MCF 10A (cell line): ENCODE results near the gene UTP4. TPM values are rescaled to one million over a fixed set of nuclear protein-coding genes. Genes with fewer than 3 reads are reported as not detected.

ENCODE experiments used
- BruUV-seq: library from RNA; stranded (reverse); fragments of 400-500 nt; replicated peaks from 2 replicates; lab custom pipeline; 2021; lab: Mats Ljungman, UMichigan
- CTCF ChIA-PET: fragments of 300-600 bp; sonication (Branson Sonifier 250); formaldehyde crosslinking; extraction: SDS; loops from one replicate; lab custom pipeline; 2021; ENCODE audit warnings: antibody characterized with exemption, inconsistent platforms; lab: Yijun Ruan, JAX
- POLR2A ChIA-PET: fragments of 300-600, 350-650 bp; sonication (Branson Sonifier 250); formaldehyde crosslinking; extraction: SDS; loops from one replicate; lab custom pipeline; 2020; ENCODE audit warnings: antibody characterized with exemption, inconsistent platforms; lab: Yijun Ruan, JAX
- DNase-seq: peaks from one replicate; pipeline ENCODE4 v3.0.0-alpha.2; 2018; ENCODE audit not compliant: unreplicated experiment
- H3K27ac Mint-ChIP-seq: one replicate; pipeline ENCODE4 v1.8.0; 2022; ENCODE audit warnings: mild to moderate bottlenecking, low read depth, mixed read lengths; ENCODE audit not compliant: unreplicated experiment
- H3K27me3 Mint-ChIP-seq: one replicate; pipeline ENCODE4 v1.8.0; 2022; ENCODE audit warnings: mixed read lengths; ENCODE audit not compliant: insufficient read depth, unreplicated experiment
- H3K36me3 Mint-ChIP-seq: one replicate; pipeline ENCODE4 v1.8.0; 2022; ENCODE audit warnings: mild to moderate bottlenecking, moderate library complexity, mixed read lengths; ENCODE audit not compliant: insufficient read depth, unreplicated experiment
- H3K4me1 Mint-ChIP-seq: one replicate; pipeline ENCODE4 v1.8.0; 2022; ENCODE audit warnings: mixed read lengths; ENCODE audit not compliant: insufficient read depth, unreplicated experiment
- H3K4me3 Mint-ChIP-seq: one replicate; pipeline ENCODE4 v1.8.0; 2022; ENCODE audit warnings: mild to moderate bottlenecking, moderate library complexity, mixed read lengths; ENCODE audit not compliant: unreplicated experiment
- H3K9me3 Mint-ChIP-seq: one replicate; pipeline ENCODE4 v1.8.0; 2022; ENCODE audit warnings: mixed read lengths; ENCODE audit not compliant: unreplicated experiment
- intact Hi-C: fragments of 100-400 bp; cut with micrococcal nuclease; formaldehyde crosslinking; loops from 2 replicates; pipeline ENCODE4 v1.14.1; 2022
- total RNA-seq: library from RNA; stranded (reverse); gene quantifications from 2 replicates; pipeline ENCODE4 v1.2.3, GENCODE V29; 2022
- TF ChIP-seq, protein P1 (sequence below): fragments of 200-600 bp; IDR thresholded peaks from one replicate; pipeline ENCODE4 v1.8.0; 2022; ENCODE audit warnings: antibody characterized with exemption, mild to moderate bottlenecking; ENCODE audit not compliant: unreplicated experiment

Gene UTP4
- total RNA-seq, 1 experiment from 2014 or later, result 97.1 TPM

DNA sequence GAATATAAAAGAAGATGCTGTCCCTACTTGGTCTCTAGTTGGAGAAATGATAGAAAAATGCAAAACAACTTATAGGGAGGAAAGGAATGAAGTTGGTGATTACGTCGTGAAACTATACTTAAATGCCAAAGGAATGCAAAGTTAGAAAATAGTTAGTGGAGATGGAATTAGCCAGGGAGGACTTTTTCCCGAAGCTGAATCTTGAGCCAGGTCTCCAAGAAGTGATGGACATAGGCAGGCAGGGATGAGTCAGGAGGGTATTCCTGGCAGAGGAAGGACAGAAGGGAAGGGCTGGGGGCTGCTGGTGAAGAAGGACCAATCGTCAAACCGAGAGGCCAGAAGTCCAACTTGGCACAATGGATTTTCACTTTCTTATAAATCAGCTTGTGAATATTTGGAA, 56.3 kb downstream of the UTP4 start:
- no peaks in the 10 kb centered on the region for H3K9me3 Mint-ChIP-seq
- TF ChIP-seq, protein P1, sequence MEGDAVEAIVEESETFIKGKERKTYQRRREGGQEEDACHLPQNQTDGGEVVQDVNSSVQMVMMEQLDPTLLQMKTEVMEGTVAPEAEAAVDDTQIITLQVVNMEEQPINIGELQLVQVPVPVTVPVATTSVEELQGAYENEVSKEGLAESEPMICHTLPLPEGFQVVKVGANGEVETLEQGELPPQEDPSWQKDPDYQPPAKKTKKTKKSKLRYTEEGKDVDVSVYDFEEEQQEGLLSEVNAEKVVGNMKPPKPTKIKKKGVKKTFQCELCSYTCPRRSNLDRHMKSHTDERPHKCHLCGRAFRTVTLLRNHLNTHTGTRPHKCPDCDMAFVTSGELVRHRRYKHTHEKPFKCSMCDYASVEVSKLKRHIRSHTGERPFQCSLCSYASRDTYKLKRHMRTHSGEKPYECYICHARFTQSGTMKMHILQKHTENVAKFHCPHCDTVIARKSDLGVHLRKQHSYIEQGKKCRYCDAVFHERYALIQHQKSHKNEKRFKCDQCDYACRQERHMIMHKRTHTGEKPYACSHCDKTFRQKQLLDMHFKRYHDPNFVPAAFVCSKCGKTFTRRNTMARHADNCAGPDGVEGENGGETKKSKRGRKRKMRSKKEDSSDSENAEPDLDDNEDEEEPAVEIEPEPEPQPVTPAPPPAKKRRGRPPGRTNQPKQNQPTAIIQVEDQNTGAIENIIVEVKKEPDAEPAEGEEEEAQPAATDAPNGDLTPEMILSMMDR, result no peak
- no TSS peak for BruUV-seq
- intact Hi-C loops, result loop anchor here (1.0 kb wide), 1 partner anchor 11 kb away; no protein-coding TSS in a partner anchor
- ChIA-PET POLR2A (interaction anchor here (0.6 to 5.3 kb wide), 20 partner anchors 9 to 283 kb away, joined by 3 to 87 read pairs (median 4); partner anchors contain the start of genes CHTF8 and UTP4), CTCF (interaction anchor here (0.6 to 3.3 kb wide), 7 partner anchors 10 to 214 kb away, joined by 3 to 16 read pairs (median 4); partner anchors contain the start of genes CHTF8 and UTP4)
- H3K36me3 Mint-ChIP-seq, result peaks cover 6% of the 10 kb centered on the region
- H3K27ac Mint-ChIP-seq, result peak overlapping the region; percentile 17
- H3K4me1 Mint-ChIP-seq, result peaks cover 39% of the 10 kb centered on the region
- H3K4me3 Mint-ChIP-seq, result peak overlapping the region; percentile 79
- DNase-seq, result peak; percentile 36
- no peaks in the 10 kb centered on the region for H3K27me3 Mint-ChIP-seq

DNA sequence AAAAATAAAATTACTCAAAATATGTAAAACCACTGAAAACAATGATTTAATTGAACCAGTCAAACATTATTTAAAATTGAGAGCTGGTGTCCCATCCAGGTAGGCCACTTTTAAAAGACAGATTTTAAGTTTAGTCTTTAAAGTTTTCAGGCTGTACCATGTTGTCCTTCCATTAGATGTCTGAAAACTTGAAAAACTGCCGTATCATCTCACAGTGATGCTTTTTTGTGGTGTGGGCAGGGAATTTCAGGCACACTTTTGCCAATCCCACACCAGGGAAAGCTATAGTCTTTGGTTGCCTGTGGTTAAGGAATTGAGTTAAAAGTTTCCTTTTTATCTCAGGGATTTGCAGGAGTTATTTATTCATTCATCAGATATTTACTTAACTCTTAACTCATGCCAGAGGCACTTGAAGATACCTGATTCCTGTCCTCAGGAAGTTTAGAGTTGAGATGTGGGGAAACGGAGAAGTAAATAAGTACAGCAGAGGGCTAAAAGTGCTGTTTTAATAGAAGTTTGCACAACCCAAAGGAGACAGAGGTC, 57.7 kb downstream of the UTP4 start:
- TF ChIP-seq, protein P1, result no peak
- ChIA-PET CTCF (interaction anchor here (0.6 to 3.3 kb wide), 4 partner anchors 9 to 98 kb away, joined by 3 to 9 read pairs (median 5); partner anchors contain the start of genes CHTF8 and UTP4), POLR2A (interaction anchor here (0.6 to 5.3 kb wide), 8 partner anchors 8 to 483 kb away, joined by 3 to 87 read pairs (median 14); partner anchors contain the start of genes CHTF8 and UTP4)
- Mint-ChIP-seq H3K27ac (no peak overlapping the region), H3K4me1 (peaks cover 41% of the 10 kb centered on the region), H3K27me3 (no peaks in the 10 kb centered on the region), H3K4me3 (no peak overlapping the region), H3K9me3 (no peaks in the 10 kb centered on the region), H3K36me3 (peaks cover 6% of the 10 kb centered on the region)
- BruUV-seq, result no TSS peak
- intact Hi-C loops, result no loop called here
- DNase-seq, result no peak

DNA sequence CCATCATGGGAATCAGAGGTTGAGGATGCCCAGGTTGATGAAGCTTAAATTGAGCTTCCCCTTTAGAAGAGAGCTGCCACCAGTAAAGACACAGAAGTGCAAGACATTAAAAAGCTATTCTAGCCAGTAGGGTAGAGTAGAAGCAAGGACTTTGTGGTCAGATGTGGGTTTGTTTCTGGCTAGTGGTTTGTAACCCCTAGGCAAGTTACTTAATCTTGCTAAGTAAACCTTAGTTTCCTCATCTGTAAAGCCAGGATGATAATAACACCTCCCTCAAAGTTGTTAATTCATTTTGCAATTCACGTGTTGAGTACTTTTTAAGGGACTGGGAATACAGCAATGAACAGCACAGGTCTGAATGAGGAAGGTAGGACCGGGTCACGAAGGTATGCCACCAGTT, 58.1 kb downstream of the UTP4 start:
- TF ChIP-seq, protein P1, result no peak
- no TSS peak for BruUV-seq
- intact Hi-C loops, result no loop called here
- Mint-ChIP-seq H3K27me3 (no peaks in the 10 kb centered on the region), H3K27ac (no peak overlapping the region), H3K4me3 (no peak overlapping the region), H3K4me1 (peaks cover 41% of the 10 kb centered on the region), H3K36me3 (peaks cover 6% of the 10 kb centered on the region), H3K9me3 (no peaks in the 10 kb centered on the region)
- CTCF ChIA-PET, result interaction anchor here (0.6 to 1.3 kb wide), 3 partner anchors 58 to 344 kb away, joined by 3 to 6 read pairs (median 3); partner anchors contain the start of genes CHTF8 and UTP4
- POLR2A ChIA-PET, result interaction anchor here (0.6 to 5.3 kb wide), 6 partner anchors 8 to 150 kb away, joined by 3 to 87 read pairs (median 28); partner anchors contain the start of genes CHTF8 and UTP4
- peak; percentile 49 for DNase-seq

DNA sequence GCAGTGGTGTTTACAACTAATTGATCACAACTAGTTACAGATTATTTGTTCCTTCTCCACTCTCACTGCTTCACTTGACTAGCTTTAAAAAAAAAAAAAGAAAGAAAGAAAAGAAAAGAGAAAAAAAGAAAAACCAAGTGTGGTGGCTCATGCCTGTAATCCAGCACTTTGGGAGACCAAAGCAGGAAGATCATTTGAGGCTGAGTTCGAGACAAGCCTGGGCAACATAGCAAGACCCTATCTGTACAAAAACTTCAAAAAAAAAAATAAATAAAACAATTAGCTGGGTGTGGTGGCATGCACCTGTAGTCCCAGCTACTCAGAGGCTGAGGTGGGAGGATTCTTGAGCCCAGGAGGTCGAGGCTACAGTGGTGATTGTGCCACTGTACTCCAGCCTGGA, 58.7 kb downstream of the UTP4 start:
- CTCF ChIA-PET, result interaction anchor here (0.6 to 1.3 kb wide), 2 partner anchors 95 to 345 kb away, joined by 3 to 6 read pairs; no protein-coding TSS in a partner anchor
- Mint-ChIP-seq H3K4me1 (peaks cover 41% of the 10 kb centered on the region), H3K4me3 (no peak overlapping the region), H3K9me3 (no peaks in the 10 kb centered on the region), H3K27ac (no peak overlapping the region), H3K27me3 (no peaks in the 10 kb centered on the region), H3K36me3 (peaks cover 6% of the 10 kb centered on the region)
- TF ChIP-seq, protein P1, result no peak
- intact Hi-C loops, result no loop called here
- no peak for DNase-seq
- POLR2A ChIA-PET, result interaction anchor here (5.0 to 5.3 kb wide), 3 partner anchors 7 to 58 kb away, joined by 24 to 87 read pairs (median 31); partner anchors contain the start of genes CHTF8 and UTP4
- no TSS peak for BruUV-seq
